Measurements from ENCODE around the gene GRM8.

DNA sequence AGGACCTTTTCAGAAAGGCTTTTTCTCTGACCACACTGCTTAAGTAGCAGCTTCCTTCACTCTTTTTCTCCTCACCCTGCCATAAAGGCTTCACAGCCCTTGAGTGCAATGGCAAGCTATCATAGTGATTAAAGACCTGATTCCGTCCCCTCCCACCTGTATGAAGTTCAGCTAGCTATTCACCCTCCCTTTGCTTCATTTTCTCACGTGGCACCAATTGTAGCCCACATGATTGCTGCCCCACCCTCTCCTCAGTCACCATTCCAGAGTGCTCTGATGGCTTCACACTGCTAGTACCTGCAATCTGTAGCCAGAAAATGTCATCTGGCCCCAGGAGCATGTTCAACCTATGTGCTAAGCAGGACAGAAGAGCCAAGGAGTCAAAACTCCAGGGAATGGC, 523.8 kb downstream of the GRM8 start:
- TF ChIP-seq NFYB (IDR thresholded peaks at IDR 0.05; ENCODE audit: extremely low read depth, insufficient read length) (no peak), JUN (IDR thresholded peaks at IDR 0.05; ENCODE audit: borderline replicate concordance, low read depth, low read length) (no peak), JUN (CRISPR knock-in tag; IDR thresholded peaks at IDR 0.05; ENCODE audit: borderline replicate concordance) (no peak), CTCF (IDR thresholded peaks at IDR 0.05 in 2 of 3, conservative IDR thresholded peaks at IDR 0.05 in 1 of 3; ENCODE audit: insufficient read depth in 2 of 3, low read depth in 1 of 3, low read length in 3 of 3) (no peak), ZNF12 (CRISPR knock-in tag; IDR thresholded peaks at IDR 0.05) (no peak)

Data from K562 (cell line).